SK-N-SH (cell line): ENCODE results near the gene TSPAN8. TPM values are rescaled to one million over a fixed set of nuclear protein-coding genes. Genes with fewer than 3 reads are reported as not detected.

Experiments
- CTCF ChIA-PET: fragments of 300-600, 350-600 bp; formaldehyde crosslinking; extraction: SDS; loops from one replicate; lab custom pipeline; 2021; lab: Yijun Ruan, JAX
- POLR2A ChIA-PET: fragments of 350-600 bp; sonication (Branson Sonifier 250); formaldehyde crosslinking; extraction: SDS; loops from one replicate; lab custom pipeline; 2020; ENCODE audit warnings: antibody characterized with exemption, inconsistent platforms; lab: Yijun Ruan, JAX
- DNase-seq: peaks from one replicate; pipeline ENCODE4 v3.0.0; 2012
- H2AFZ ChIP-seq: fragments of 200-600 bp; sonication (generic); 2 replicates; pipeline ENCODE4 v1.8.1; 2016; ENCODE audit warnings: antibody characterized with exemption, mild to moderate bottlenecking, low read depth
- H3F3A ChIP-seq: fragments of 200-600 bp; sonication (generic); replicated peaks from 2 replicates; pipeline ENCODE3; 2016; ENCODE audit warnings: antibody characterized with exemption, mild to moderate bottlenecking; ENCODE audit not compliant: insufficient read depth
- H3K27ac ChIP-seq, 2 experiments: fragments of 200-500 bp in 1 of 2; fragments of 200-600 bp in 1 of 2; sonication (Bioruptor generic) in 1 of 2; sonication (generic), shearing (Covaris generic) in 1 of 2; 2 replicates each; pipeline versions ENCODE4 v1.5.1 to v1.6.1; 2014 to 2016; ENCODE audit warnings: low read depth in 2 of 2, inconsistent platforms in 1 of 2, low read length in 1 of 2, mild to moderate bottlenecking in 1 of 2, mixed read lengths in 1 of 2
- H3K27me3 ChIP-seq: fragments of 200-600 bp; sonication (generic), shearing (Covaris generic); 2 replicates; pipeline ENCODE4 v1.6.1; 2016; ENCODE audit warnings: mixed run types; ENCODE audit not compliant: insufficient read depth
- H3K36me3 ChIP-seq, 2 experiments: fragments of 200-500 bp in 1 of 2; fragments of 200-600 bp in 1 of 2; sonication (Bioruptor generic) in 1 of 2; sonication (generic) in 1 of 2; replicated peaks in 1 of 2; 2 replicates each; pipeline versions ENCODE3 to v1.5.1; 2014 to 2016; ENCODE audit warnings: low read length in 1 of 2, mild to moderate bottlenecking in 1 of 2; ENCODE audit not compliant: insufficient read depth in 2 of 2, control insufficient read depth in 1 of 2
- H3K4me1 ChIP-seq, 2 experiments: fragments of 200-500 bp in 1 of 2; fragments of 200-600 bp in 1 of 2; sonication (Bioruptor generic) in 1 of 2; sonication (generic), shearing (Covaris generic) in 1 of 2; 2 replicates each; pipeline versions ENCODE4 v1.5.1 to v1.6.1; 2014 to 2016; ENCODE audit warnings: low read depth in 1 of 2, low read length in 1 of 2, mixed run types in 1 of 2; ENCODE audit not compliant: insufficient read depth in 2 of 2, control insufficient read depth in 1 of 2
- H3K4me2 ChIP-seq: fragments of 200-600 bp; sonication (generic), shearing (Covaris generic); 2 replicates; pipeline ENCODE4 v1.6.1; 2017; ENCODE audit warnings: mixed run types
- H3K4me3 ChIP-seq, 2 experiments: fragments of 200-500 bp in 1 of 2; fragments of 200-600 bp in 1 of 2; sonication (Bioruptor generic) in 1 of 2; sonication (generic), shearing (Covaris generic) in 1 of 2; 2 replicates each; pipeline versions ENCODE4 v1.5.1 to v1.8.1; 2014 to 2016; ENCODE audit warnings: low read depth in 2 of 2, inconsistent platforms in 1 of 2, low read length in 1 of 2, mild to moderate bottlenecking in 1 of 2, mixed read lengths in 1 of 2, moderate library complexity in 1 of 2
- H3K79me2 ChIP-seq: fragments of 200-600 bp; sonication (generic); 2 replicates; pipeline ENCODE4 v1.8.1; 2017; ENCODE audit warnings: mild to moderate bottlenecking; ENCODE audit not compliant: insufficient read depth
- H3K9ac ChIP-seq: fragments of 200-600 bp; sonication (generic); 2 replicates; pipeline ENCODE4 v1.6.1; 2017; ENCODE audit warnings: mixed run types
- H3K9me2 ChIP-seq: fragments of 200-600 bp; sonication (generic); 2 replicates; pipeline ENCODE4 v1.6.1; 2017; ENCODE audit warnings: mixed run types
- H3K9me3 ChIP-seq: fragments of 200-600 bp; sonication (generic); 2 replicates; pipeline ENCODE4 v1.6.1; 2017; ENCODE audit warnings: mixed run types, mild to moderate bottlenecking, moderate library complexity
- H4K20me1 ChIP-seq: fragments of 200-600 bp; sonication (generic); 2 replicates; pipeline ENCODE4 v1.6.1; 2017; ENCODE audit warnings: mild to moderate bottlenecking, mixed run types; ENCODE audit not compliant: insufficient read depth
- CHD2 ChIP-seq: fragments of 150-350 bp; IDR thresholded peaks from 2 replicates; pipeline ENCODE4 v1.6.1; 2018; ENCODE audit warnings: low read length; ENCODE audit not compliant: partially characterized antibody
- CTCF ChIP-seq: fragments of 200-600 bp; sonication (generic); IDR thresholded peaks from 2 replicates; pipeline ENCODE4 v1.6.1; 2017; ENCODE audit warnings: antibody characterized with exemption, mild to moderate bottlenecking, moderate library complexity
- ELF1 ChIP-seq: IDR thresholded peaks from 2 replicates; pipeline ENCODE4 v1.4.0; 2012
- EP300 ChIP-seq, 2 experiments: IDR thresholded peaks; 2 replicates each; pipeline versions ENCODE4 v1.4.0 to v1.6.1; 2012; ENCODE audit warnings: borderline replicate concordance in 1 of 2, low read depth in 1 of 2, low read length in 1 of 2
- FOSL2 ChIP-seq: IDR thresholded peaks from 2 replicates; pipeline ENCODE4 v1.4.0; 2012; ENCODE audit warnings: low read depth, mild to moderate bottlenecking, moderate library complexity, borderline replicate concordance
- GATA2 ChIP-seq: sonication (generic); formaldehyde crosslinking; IDR thresholded peaks from 2 replicates; pipeline ENCODE4 v1.5.0; 2020; ENCODE audit warnings: mild to moderate bottlenecking, missing genetic modification reagents
- IRF3 ChIP-seq: fragments of 150-350 bp; IDR thresholded peaks from 2 replicates; pipeline ENCODE4 v1.6.1; 2016; ENCODE audit warnings: mild to moderate bottlenecking, low read depth, low read length
- JUND ChIP-seq: IDR thresholded peaks from 2 replicates; pipeline ENCODE4 v1.4.0; 2012
- MEF2A ChIP-seq: IDR thresholded peaks from 2 replicates; pipeline ENCODE4 v1.4.0; 2012; ENCODE audit warnings: low read depth, borderline replicate concordance
- MXI1 ChIP-seq: IDR thresholded peaks from 2 replicates; pipeline ENCODE4 v1.6.1; 2012; ENCODE audit warnings: mild to moderate bottlenecking, low read depth, low read length, improper control_type of control experiment
- PBX3 ChIP-seq: IDR thresholded peaks from 2 replicates; pipeline ENCODE4; 2012
- POLR2AphosphoS5 ChIP-seq: IDR thresholded peaks from 2 replicates; pipeline ENCODE4 v1.6.1; 2012; ENCODE audit warnings: low read depth, low read length
- RCOR1 ChIP-seq: fragments of 150-350 bp; IDR thresholded peaks from 2 replicates; pipeline ENCODE4 v1.6.1; 2017; ENCODE audit warnings: antibody characterized with exemption, low read length
- RFX5 ChIP-seq: IDR thresholded peaks from 2 replicates; pipeline ENCODE4 v1.6.1; 2012; ENCODE audit warnings: mild to moderate bottlenecking, improper control_type of control experiment, low read length
- RXRA ChIP-seq: IDR thresholded peaks from 2 replicates; pipeline ENCODE4 v1.4.0; 2012; ENCODE audit warnings: low read depth, mild to moderate bottlenecking, borderline replicate concordance
- TAF1 ChIP-seq: IDR thresholded peaks from 2 replicates; pipeline ENCODE4 v1.6.1; 2012; ENCODE audit warnings: low read depth, mild to moderate bottlenecking, low read length, moderate library complexity, borderline replicate concordance
- WGBS: methylation state at CpG from one replicate; pipeline ENCODE4 v1.1.6; 2017; ENCODE audit warnings: low lambda C conversion rate; 5-methylcytosine and 5-hydroxymethylcytosine counted together
- polyA plus RNA-seq, 3 experiments: library from polyadenylated mRNA; depleted of rRNA; stranded (reverse); fragments of >200 nt; gene quantifications; 2 replicates each; pipeline ENCODE4 v1.2.3, GENCODE V29; 2012
- TF ChIP-seq, protein P1 (sequence below): fragments of 150-350 bp; IDR thresholded peaks from 2 replicates; pipeline ENCODE4 v1.6.1; 2017; ENCODE audit warnings: antibody characterized with exemption, low read length, low read depth, borderline replicate concordance

TSPAN8 gene
- polyA plus RNA-seq, 1 of the 3 experiments (the other 2 are of a cell fraction): 0.31 TPM

DNA sequence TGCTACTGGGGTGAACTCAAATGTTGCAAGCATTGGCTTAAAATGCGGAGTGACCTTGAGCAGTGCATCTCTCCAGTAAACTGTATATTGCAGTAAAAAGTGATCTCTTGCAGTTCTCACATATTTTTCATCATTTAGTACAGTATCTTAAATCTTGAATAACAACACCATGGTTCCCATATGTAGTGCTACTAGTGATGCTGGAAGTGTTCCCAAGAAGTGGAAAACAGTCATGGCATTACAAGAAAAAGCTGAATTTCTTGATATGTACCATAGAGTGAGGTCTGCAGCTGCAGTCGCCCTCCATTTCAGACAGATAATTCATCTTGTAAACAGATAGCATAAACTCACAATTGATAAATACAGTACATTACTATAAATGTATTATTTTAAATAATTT lies 42.9 kb upstream of the TSPAN8 start:
- H4K20me1 ChIP-seq: no peaks in the 10 kb centered on the region
- H3F3A ChIP-seq: no peaks in the 10 kb centered on the region
- H3K27ac ChIP-seq: no peak overlapping the region
- no peak for TF ChIP-seq RXRA
- no peak for TF ChIP-seq MEF2A
- TF ChIP-seq IRF3: no peak
- TF ChIP-seq MXI1: no peak
- TF ChIP-seq EP300 (IDR thresholded peaks at IDR 0.05; ENCODE audit: borderline replicate concordance in 1 of 2, low read depth in 1 of 2, low read length in 1 of 2): no peak
- no peak for TF ChIP-seq PBX3
- TF ChIP-seq POLR2AphosphoS5: no peak
- no peak for TF ChIP-seq CTCF
- no peak for TF ChIP-seq ELF1
- no peak for TF ChIP-seq GATA2 (CRISPR knock-in tag)
- no peak for TF ChIP-seq TAF1
- no peak for TF ChIP-seq RCOR1
- TF ChIP-seq FOSL2: no peak
- no peak for TF ChIP-seq JUND
- TF ChIP-seq, protein P1, sequence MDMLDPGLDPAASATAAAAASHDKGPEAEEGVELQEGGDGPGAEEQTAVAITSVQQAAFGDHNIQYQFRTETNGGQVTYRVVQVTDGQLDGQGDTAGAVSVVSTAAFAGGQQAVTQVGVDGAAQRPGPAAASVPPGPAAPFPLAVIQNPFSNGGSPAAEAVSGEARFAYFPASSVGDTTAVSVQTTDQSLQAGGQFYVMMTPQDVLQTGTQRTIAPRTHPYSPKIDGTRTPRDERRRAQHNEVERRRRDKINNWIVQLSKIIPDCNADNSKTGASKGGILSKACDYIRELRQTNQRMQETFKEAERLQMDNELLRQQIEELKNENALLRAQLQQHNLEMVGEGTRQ: no peak
- no peak for TF ChIP-seq CHD2
- TF ChIP-seq RFX5: no peak
- ChIA-PET POLR2A (no interaction called here), CTCF (no interaction called here)
- no peaks in the 10 kb centered on the region for H3K36me3 ChIP-seq
- H3K9me2 ChIP-seq: no peaks in the 10 kb centered on the region
- H3K79me2 ChIP-seq: no peaks in the 10 kb centered on the region
- H3K4me3 ChIP-seq: no peak overlapping the region
- DNase-seq: no peak
- no peak overlapping the region for H3K9ac ChIP-seq
- H2AFZ ChIP-seq: no peak overlapping the region
- H3K4me1 ChIP-seq: peaks cover 0 to 6% of the 10 kb centered on the region in 2 experiments; a peak in 2 of 4 replicates
- WGBS: 50% methylated on average over 2 of the region's 2 CpGs
- no peaks in the 10 kb centered on the region for H3K27me3 ChIP-seq
- H3K9me3 ChIP-seq: no peaks in the 10 kb centered on the region
- H3K4me2 ChIP-seq: no peak overlapping the region
